Measurements from ENCODE around the gene CMTM4. TPM values are rescaled to one million over a fixed set of nuclear protein-coding genes. Genes with fewer than 3 reads are reported as not detected.

The CMTM4 gene
- total RNA-seq, 1 donor from 2014 or later = 11.3 TPM

GRCh38 chr16:66698046-66698445 lies 1.5 kb upstream of the CMTM4 start:
- Histone ChIP-seq H3K9me3 (replicated peaks) (no peaks in the 10 kb centered on the region), H3K27me3 (ENCODE audit: low read depth) (no peaks in the 10 kb centered on the region), H3K4me1 (peaks cover 23% of the 10 kb centered on the region), H3K4me3 (no peak overlapping the region), H3K36me3 (no peaks in the 10 kb centered on the region), H3K27ac (replicated peaks) (no peak overlapping the region)
- no peak for TF ChIP-seq CTCF (IDR thresholded peaks at IDR 0.05; ENCODE audit: borderline replicate concordance)
- intact Hi-C loops (cut with micrococcal nuclease) = no loop called here
- DNase-seq = no peak

- no peaks in the 10 kb centered on the region for H3K36me3 ChIP-seq
- no peaks in the 10 kb centered on the region for H3K27me3 ChIP-seq (ENCODE audit: low read depth)
- no peak for TF ChIP-seq CTCF (IDR thresholded peaks at IDR 0.05; ENCODE audit: borderline replicate concordance)
- intact Hi-C loops (cut with micrococcal nuclease) = no loop called here
- H3K4me1 ChIP-seq = peaks cover 22% of the 10 kb centered on the region
- peak overlapping the region; percentile 42 for H3K27ac ChIP-seq (replicated peaks)
- no peaks in the 10 kb centered on the region for H3K9me3 ChIP-seq (replicated peaks)
- no peak for DNase-seq
- H3K4me3 ChIP-seq = peak overlapping the region; percentile 72
These were observed 441 bp downstream of the CMTM4 start for GRCh38 chr16:66695935-66696668.

GRCh38 chr16:66695471-66695934 lies 1.0 kb downstream of the CMTM4 start:
- H3K4me3 ChIP-seq = peak overlapping the region; percentile 72
- H3K9me3 ChIP-seq (replicated peaks) = no peaks in the 10 kb centered on the region
- H3K4me1 ChIP-seq = peaks cover 22% of the 10 kb centered on the region
- no peak for TF ChIP-seq CTCF (IDR thresholded peaks at IDR 0.05; ENCODE audit: borderline replicate concordance)
- no peak overlapping the region for H3K27ac ChIP-seq (replicated peaks)
- intact Hi-C loops (cut with micrococcal nuclease) = no loop called here
- DNase-seq = no peak
- no peaks in the 10 kb centered on the region for H3K27me3 ChIP-seq (ENCODE audit: low read depth)
- H3K36me3 ChIP-seq = no peaks in the 10 kb centered on the region

- Histone ChIP-seq H3K27ac (replicated peaks) (no peak overlapping the region), H3K4me3 (no peak overlapping the region), H3K27me3 (ENCODE audit: low read depth) (no peaks in the 10 kb centered on the region), H3K36me3 (no peaks in the 10 kb centered on the region), H3K9me3 (replicated peaks) (no peaks in the 10 kb centered on the region), H3K4me1 (peaks cover 22% of the 10 kb centered on the region)
- intact Hi-C loops (cut with micrococcal nuclease) = no loop called here
- TF ChIP-seq CTCF (IDR thresholded peaks at IDR 0.05; ENCODE audit: borderline replicate concordance) = no peak
- no peak for DNase-seq
These were observed 3.4 kb downstream of the CMTM4 start for GRCh38 chr16:66693149-66693548.

GRCh38 chr16:66692341-66692740 lies 4.2 kb downstream of the CMTM4 start:
- no peak for DNase-seq
- no peaks in the 10 kb centered on the region for H3K9me3 ChIP-seq (replicated peaks)
- intact Hi-C loops (cut with micrococcal nuclease) = no loop called here
- no peak overlapping the region for H3K27ac ChIP-seq (replicated peaks)
- no peaks in the 10 kb centered on the region for H3K36me3 ChIP-seq
- peaks cover 21% of the 10 kb centered on the region for H3K4me1 ChIP-seq
- no peak for TF ChIP-seq CTCF (IDR thresholded peaks at IDR 0.05; ENCODE audit: borderline replicate concordance)
- no peaks in the 10 kb centered on the region for H3K27me3 ChIP-seq (ENCODE audit: low read depth)
- H3K4me3 ChIP-seq = no peak overlapping the region

All from left ventricle myocardium inferior (tissue), 1 donor.